ENCODE measurements around the gene FBXO34.

DNA sequence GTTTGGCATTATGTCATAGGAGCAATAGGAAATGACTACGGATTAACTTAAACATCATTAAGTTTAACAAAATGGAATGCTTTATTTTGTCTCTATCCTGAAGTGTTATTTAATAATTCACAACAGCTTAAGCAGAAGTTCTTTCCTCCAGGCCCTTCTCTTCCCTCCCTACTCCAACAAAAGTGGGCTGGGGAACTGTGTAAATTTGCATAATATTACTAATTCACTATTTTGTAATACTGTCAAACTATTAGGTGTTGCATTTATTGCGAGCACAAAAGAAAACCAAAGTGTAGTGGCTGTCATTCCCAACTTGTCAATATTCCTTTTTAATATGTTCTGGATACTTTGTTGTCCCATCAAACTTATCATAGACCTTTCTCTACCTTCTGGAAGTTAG lies 70.6 kb downstream of the FBXO34 start:
- TF ChIP-seq, protein P1, sequence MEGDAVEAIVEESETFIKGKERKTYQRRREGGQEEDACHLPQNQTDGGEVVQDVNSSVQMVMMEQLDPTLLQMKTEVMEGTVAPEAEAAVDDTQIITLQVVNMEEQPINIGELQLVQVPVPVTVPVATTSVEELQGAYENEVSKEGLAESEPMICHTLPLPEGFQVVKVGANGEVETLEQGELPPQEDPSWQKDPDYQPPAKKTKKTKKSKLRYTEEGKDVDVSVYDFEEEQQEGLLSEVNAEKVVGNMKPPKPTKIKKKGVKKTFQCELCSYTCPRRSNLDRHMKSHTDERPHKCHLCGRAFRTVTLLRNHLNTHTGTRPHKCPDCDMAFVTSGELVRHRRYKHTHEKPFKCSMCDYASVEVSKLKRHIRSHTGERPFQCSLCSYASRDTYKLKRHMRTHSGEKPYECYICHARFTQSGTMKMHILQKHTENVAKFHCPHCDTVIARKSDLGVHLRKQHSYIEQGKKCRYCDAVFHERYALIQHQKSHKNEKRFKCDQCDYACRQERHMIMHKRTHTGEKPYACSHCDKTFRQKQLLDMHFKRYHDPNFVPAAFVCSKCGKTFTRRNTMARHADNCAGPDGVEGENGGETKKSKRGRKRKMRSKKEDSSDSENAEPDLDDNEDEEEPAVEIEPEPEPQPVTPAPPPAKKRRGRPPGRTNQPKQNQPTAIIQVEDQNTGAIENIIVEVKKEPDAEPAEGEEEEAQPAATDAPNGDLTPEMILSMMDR (IDR thresholded peaks at IDR 0.05) = no peak
- TF ChIP-seq POLR2A (IDR thresholded peaks at IDR 0.05) = no peak
